WTC11 (cell line): ENCODE data around the gene ITIH5.

Experiments
- CREB1 ChIP-seq: sonication (generic); formaldehyde crosslinking; IDR thresholded peaks from 2 replicates; pipeline ENCODE4 v1.8.0; 2023; ENCODE audit warnings: mild to moderate bottlenecking, missing genetic modification reagents
- CTCF ChIP-seq: fragments of 200-600 bp; IDR thresholded peaks from 2 replicates; pipeline ENCODE4 v1.8.0; 2022; ENCODE audit warnings: antibody characterized with exemption
- IRF1 ChIP-seq: sonication (generic); formaldehyde crosslinking; IDR thresholded peaks from 2 replicates; pipeline ENCODE4 v1.8.0; 2023; ENCODE audit warnings: missing genetic modification reagents
- JUN ChIP-seq: sonication (generic); formaldehyde crosslinking; IDR thresholded peaks from 2 replicates; pipeline ENCODE4 v1.8.0; 2023; ENCODE audit warnings: mild to moderate bottlenecking, missing genetic modification reagents
- NFYB ChIP-seq: sonication (generic); formaldehyde crosslinking; conservative IDR thresholded peaks from 2 replicates; pipeline ENCODE4 v1.8.0; 2022; ENCODE audit warnings: low read depth, missing genetic modification reagents
- USF2 ChIP-seq: sonication (generic); formaldehyde crosslinking; IDR thresholded peaks from 2 replicates; pipeline ENCODE4 v1.8.1; 2023; ENCODE audit warnings: mild to moderate bottlenecking, missing genetic modification reagents, moderate library complexity

GRCh38 chr10:7702288-7702812 is 35.6 kb upstream of the ITIH5 start:
- TF ChIP-seq CTCF = no peak
- no peak for TF ChIP-seq USF2
- no peak for TF ChIP-seq NFYB (CRISPR knock-in tag)
- no peak for TF ChIP-seq IRF1 (CRISPR knock-in tag)
- no peak for TF ChIP-seq JUN (CRISPR knock-in tag)
- no peak for TF ChIP-seq CREB1 (CRISPR knock-in tag)
